T-helper 2 cell treated with Interferon-gamma antibody and Interleukin-4, amounts not matched to agents 5 μg/mL and 100 μg/mL, for 36 hours (primary cell): ENCODE data around the gene INTS6.
A peak's percentile ranks its signal among the peaks of the same experiment; 100 is the strongest.

Source experiments
- DNase-seq: peaks from one replicate; pipeline ENCODE4 v3.0.0; 2021; ENCODE audit warnings: low spot score
- H3K27ac Mint-ChIP-seq: one replicate; pipeline ENCODE4 v1.8.0; 2021; ENCODE audit warnings: mild to moderate bottlenecking, mixed read lengths
- H3K27me3 Mint-ChIP-seq: one replicate; pipeline ENCODE4 v1.8.0; 2021; ENCODE audit warnings: low read depth, mixed read lengths
- H3K36me3 Mint-ChIP-seq: one replicate; pipeline ENCODE4 v1.8.0; 2021; ENCODE audit warnings: low read depth, mixed read lengths
- H3K4me1 Mint-ChIP-seq: one replicate; pipeline ENCODE4 v1.8.0; 2021; ENCODE audit warnings: low read depth, mixed read lengths
- H3K4me3 Mint-ChIP-seq: one replicate; pipeline ENCODE4 v1.8.0; 2022; ENCODE audit warnings: mild to moderate bottlenecking, moderate library complexity, mixed read lengths
- H3K9me3 Mint-ChIP-seq: one replicate; pipeline ENCODE4 v1.8.0; 2021; ENCODE audit warnings: mixed read lengths

INTS6 gene, protein sequence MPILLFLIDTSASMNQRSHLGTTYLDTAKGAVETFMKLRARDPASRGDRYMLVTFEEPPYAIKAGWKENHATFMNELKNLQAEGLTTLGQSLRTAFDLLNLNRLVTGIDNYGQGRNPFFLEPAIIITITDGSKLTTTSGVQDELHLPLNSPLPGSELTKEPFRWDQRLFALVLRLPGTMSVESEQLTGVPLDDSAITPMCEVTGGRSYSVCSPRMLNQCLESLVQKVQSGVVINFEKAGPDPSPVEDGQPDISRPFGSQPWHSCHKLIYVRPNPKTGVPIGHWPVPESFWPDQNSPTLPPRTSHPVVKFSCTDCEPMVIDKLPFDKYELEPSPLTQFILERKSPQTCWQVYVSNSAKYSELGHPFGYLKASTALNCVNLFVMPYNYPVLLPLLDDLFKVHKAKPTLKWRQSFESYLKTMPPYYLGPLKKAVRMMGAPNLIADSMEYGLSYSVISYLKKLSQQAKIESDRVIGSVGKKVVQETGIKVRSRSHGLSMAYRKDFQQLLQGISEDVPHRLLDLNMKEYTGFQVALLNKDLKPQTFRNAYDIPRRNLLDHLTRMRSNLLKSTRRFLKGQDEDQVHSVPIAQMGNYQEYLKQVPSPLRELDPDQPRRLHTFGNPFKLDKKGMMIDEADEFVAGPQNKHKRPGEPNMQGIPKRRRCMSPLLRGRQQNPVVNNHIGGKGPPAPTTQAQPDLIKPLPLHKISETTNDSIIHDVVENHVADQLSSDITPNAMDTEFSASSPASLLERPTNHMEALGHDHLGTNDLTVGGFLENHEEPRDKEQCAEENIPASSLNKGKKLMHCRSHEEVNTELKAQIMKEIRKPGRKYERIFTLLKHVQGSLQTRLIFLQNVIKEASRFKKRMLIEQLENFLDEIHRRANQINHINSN

DNA sequence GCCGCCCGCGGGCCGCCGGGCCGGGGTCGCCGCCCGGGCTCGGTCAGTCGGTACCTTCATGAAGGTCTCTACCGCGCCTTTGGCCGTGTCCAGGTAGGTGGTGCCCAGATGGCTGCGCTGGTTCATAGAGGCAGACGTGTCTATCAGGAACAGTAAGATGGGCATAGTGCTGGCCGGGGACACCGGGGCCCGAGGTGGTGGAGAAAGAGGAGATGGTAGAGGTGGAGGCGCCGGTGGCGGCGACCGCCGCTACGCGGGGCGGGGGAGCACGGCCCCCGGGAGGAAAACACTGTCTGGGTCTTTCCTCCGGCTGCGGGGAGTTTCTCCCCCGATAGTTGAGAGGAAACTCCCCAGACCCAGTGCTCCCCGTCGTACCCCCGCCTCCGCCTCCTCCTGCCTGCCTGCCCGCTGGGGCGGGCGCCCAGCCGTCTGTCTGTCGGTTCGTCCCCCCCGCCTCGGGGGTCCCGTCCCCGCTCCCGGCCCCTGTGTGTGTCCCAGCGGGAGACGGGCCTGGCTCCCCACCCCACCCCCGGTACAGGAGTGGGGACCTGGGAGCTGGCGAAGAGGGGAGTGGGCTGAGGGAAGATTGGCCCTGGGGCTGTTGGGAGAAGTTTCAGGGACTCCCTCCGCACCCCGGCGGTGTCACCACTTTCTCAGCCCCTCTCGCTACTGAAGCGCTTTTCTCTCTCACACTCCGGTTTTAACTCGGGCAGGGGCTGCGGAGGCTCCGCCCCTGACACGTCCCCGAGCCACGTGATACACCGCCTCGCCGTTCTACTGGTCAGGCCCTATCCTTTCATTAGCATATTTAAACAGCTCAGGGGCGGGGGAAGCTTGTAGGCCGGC, at the start of gene INTS6:
TSS of gene INTS6 (minus strand) at position 676 of the 846 bp plus-strand sequence. CDS start at position 165, 511 bp downstream.
- H3K9me3 Mint-ChIP-seq, result peaks cover 3% of the 10 kb centered on the region
- peak within 1 kb of the TSS; percentile 92 for H3K27ac Mint-ChIP-seq
- H3K4me3 Mint-ChIP-seq, result peak within 1 kb of the TSS; percentile 89
- DNase-seq, result peak; percentile 99
- H3K36me3 Mint-ChIP-seq, result peaks cover 45% of the 10 kb centered on the region
- peaks cover 28% of the 10 kb centered on the region for H3K4me1 Mint-ChIP-seq
- no peaks in the 10 kb centered on the region for H3K27me3 Mint-ChIP-seq

DNA sequence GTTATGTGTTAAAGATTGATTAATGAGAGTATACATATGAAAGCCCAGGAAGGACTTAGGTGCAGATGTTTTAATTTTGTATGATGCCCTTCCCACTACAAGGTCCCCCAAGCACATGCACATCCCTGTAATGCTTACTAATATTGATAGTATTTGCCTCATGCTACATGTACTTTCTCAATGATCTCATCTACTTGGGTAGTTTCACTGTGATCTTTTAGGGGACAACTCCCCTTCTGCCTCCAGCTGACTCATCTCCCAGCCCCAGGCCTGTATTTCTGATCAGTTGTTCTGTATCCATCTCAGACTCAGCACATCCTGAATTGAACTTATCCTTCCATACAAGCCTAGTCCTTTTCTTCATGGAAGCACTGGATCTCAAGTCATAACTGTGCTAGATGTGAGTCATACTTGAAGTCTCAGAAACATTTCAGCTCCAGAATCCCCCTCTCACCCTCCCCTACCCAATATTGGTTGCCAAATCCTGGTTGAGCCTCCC, 49.4 kb upstream of the INTS6 start:
- Mint-ChIP-seq H3K27ac (peak overlapping the region; percentile 45), H3K36me3 (no peaks in the 10 kb centered on the region)

DNA sequence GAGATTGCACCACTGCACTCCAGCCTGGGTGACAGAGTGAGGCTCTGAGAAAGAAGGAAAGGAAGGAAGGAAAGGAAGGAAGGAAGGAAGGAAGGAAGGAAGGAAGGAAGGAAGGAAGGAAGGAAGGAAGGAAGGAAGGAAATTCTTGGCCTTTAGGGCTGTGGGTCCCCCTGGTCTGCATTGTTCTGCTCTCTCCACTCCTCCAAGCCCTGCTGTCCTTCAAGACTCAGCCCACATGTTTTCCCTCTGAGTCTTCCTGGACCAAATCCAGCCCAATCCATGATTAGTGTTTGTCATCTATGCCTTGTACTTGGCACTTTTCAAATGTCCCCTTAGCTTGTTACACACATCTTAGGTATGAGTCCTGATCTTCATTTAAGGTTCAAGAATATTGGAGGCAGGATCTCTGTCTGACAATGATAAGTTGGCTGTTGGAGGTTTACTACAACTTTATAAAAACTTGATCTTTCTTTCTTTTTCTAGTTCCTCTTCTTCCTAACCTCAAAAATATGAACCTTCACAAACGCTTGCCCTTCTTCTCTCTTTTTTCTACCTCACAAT, 48.8 kb upstream of the INTS6 start:
- Mint-ChIP-seq H3K36me3 (no peaks in the 10 kb centered on the region), H3K27me3 (peaks cover 5% of the 10 kb centered on the region), H3K4me1 (peaks cover 16% of the 10 kb centered on the region), H3K4me3 (no peak overlapping the region), H3K9me3 (no peaks in the 10 kb centered on the region), H3K27ac (peak overlapping the region; percentile 45)
- DNase-seq, result no peak

More for the DNA sequence above, 49.4 kb upstream of the INTS6 start:
- no peak overlapping the region for H3K4me3 Mint-ChIP-seq
- H3K27me3 Mint-ChIP-seq, result peaks cover 1% of the 10 kb centered on the region
- H3K4me1 Mint-ChIP-seq, result peaks cover 16% of the 10 kb centered on the region
- no peaks in the 10 kb centered on the region for H3K9me3 Mint-ChIP-seq
- DNase-seq, result peak; percentile 38

DNA sequence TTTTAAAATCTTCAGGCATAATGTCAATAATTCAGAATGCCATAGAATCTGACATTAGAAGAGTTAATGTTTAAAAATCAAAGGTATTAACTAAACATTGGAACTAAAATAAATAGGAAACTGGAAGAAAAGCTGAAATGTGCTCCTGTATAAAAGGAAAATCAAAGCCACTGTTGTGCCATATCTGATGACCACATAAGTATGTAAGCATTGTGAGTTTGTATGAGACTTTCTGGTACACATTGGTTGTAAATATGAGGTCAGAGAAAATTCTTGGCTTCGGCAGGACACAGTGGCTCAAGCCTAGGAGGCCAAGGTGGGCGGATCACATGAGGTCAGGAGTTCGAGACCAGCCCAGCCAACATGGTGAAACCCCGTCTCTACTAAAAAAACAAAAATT, 48.3 kb upstream of the INTS6 start:
- no peak overlapping the region for H3K27ac Mint-ChIP-seq
- no peak for DNase-seq
- H3K27me3 Mint-ChIP-seq, result peaks cover 11% of the 10 kb centered on the region
- H3K36me3 Mint-ChIP-seq, result no peaks in the 10 kb centered on the region
- H3K4me3 Mint-ChIP-seq, result no peak overlapping the region
- no peaks in the 10 kb centered on the region for H3K9me3 Mint-ChIP-seq
- H3K4me1 Mint-ChIP-seq, result peaks cover 16% of the 10 kb centered on the region

DNA sequence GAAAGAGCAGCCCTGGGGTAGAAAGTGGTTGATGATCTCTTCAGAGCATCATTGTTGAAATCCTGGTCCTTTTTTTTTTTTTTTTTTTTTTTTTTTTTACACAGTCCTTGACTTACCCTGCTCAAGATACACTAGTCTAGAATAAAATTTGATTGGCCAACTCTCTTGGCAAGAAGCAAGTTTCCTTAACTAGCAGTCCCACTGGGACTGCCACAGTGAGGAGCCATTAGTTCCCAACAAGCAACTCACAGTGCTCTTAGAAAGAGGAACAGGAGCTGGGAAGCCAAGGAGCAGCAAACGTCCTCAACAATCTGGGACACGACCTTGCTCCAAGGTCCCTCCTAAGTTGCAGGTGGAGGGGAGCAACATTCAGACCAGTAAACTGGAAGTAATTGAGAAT, 47.9 kb upstream of the INTS6 start:
- DNase-seq, result no peak
- Mint-ChIP-seq H3K27ac (no peak overlapping the region), H3K4me1 (peaks cover 16% of the 10 kb centered on the region), H3K27me3 (peaks cover 13% of the 10 kb centered on the region), H3K36me3 (no peaks in the 10 kb centered on the region), H3K9me3 (no peaks in the 10 kb centered on the region), H3K4me3 (no peak overlapping the region)

DNA sequence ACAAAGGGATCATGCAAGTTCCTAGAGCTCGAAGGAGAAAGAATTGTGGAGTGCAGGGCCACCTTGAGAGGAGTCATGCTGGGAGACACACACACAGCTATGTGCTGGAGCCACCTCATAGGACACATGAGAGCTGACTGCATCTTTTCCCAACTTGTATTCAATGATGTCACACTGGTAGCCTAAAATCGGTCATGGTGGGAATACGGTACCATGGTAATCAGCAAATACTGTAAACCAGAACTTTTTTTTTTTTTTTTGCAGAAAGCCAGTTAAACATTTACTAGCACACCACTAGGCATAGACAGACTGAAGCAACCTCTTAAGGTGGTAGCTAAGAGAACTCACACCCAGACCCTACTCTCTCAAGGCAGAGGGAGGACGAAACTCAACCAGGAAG, 47.0 kb upstream of the INTS6 start:
- H3K4me1 Mint-ChIP-seq, result peaks cover 16% of the 10 kb centered on the region
- H3K9me3 Mint-ChIP-seq, result no peaks in the 10 kb centered on the region
- peaks cover 16% of the 10 kb centered on the region for H3K27me3 Mint-ChIP-seq
- no peak for DNase-seq
- H3K4me3 Mint-ChIP-seq, result no peak overlapping the region
- H3K36me3 Mint-ChIP-seq, result no peaks in the 10 kb centered on the region
- no peak overlapping the region for H3K27ac Mint-ChIP-seq

DNA sequence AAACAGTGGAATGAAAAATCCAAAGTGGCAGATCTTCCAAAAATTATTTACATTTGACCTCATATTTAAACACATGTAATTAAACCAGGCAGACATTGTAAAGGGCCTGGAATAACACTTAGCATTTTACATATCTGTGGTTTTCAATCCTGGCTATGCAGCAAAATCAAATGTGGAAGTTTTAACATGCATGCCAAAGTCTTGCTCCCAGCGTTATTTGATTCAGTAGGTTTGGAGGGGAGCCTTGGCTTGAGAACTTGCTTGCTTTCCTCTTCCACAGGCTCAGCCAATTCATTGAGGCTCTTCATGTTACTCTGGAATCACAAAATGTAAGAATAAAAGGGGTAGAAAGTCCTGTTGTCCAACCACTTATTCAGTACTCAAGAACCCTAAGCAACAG, 42.5 kb upstream of the INTS6 start:
- no peak overlapping the region for H3K27ac Mint-ChIP-seq
- peaks cover 21% of the 10 kb centered on the region for H3K27me3 Mint-ChIP-seq
- H3K4me1 Mint-ChIP-seq, result peaks cover 2% of the 10 kb centered on the region
- peaks cover 4% of the 10 kb centered on the region for H3K9me3 Mint-ChIP-seq
- H3K4me3 Mint-ChIP-seq, result no peak overlapping the region
- no peaks in the 10 kb centered on the region for H3K36me3 Mint-ChIP-seq
- DNase-seq, result no peak

DNA sequence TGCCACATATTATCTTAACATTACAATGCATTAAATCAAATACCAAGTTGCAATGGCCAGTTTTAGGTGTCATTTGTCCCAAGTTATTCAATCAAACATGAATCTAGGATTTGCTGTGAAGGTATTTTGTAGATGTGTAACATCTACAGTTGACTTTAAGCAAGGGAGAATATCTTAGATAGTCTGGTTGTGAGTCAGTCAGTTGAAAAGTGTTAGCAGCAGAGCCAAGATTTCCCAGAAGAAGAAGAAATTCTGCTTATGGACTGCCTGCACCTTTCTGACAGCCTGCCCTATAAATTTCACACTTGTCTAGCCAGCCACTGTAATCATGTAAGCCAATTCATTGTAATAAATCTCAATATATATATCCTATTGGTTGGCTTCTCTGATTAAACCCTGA, 41.3 kb upstream of the INTS6 start:
- H3K4me1 Mint-ChIP-seq, result no peaks in the 10 kb centered on the region
- H3K9me3 Mint-ChIP-seq, result peaks cover 4% of the 10 kb centered on the region
- H3K27ac Mint-ChIP-seq, result no peak overlapping the region
- peaks cover 21% of the 10 kb centered on the region for H3K27me3 Mint-ChIP-seq
- DNase-seq, result no peak
- no peak overlapping the region for H3K4me3 Mint-ChIP-seq
- no peaks in the 10 kb centered on the region for H3K36me3 Mint-ChIP-seq

DNA sequence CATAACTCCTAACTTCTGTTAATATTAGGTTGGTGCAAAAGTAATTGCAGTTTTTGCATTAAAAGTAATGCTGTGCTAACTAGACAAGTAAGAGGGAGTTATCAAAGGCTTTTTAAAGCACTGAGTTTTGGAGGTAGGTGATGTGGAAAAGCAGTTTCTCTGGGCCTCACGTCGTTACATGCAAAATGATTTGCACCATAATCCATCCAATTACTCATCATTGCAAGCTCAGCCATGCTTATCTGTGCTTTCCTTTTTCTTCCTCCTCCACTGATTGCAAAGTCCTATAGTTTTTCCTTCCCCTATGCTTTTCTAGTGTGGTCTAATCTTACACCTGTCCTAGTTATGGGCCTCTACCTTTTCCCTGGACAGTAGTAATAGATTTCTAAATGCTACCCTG, 35.4 kb upstream of the INTS6 start:
- H3K36me3 Mint-ChIP-seq, result no peaks in the 10 kb centered on the region
- no peak overlapping the region for H3K27ac Mint-ChIP-seq
- peaks cover 3% of the 10 kb centered on the region for H3K27me3 Mint-ChIP-seq
- no peaks in the 10 kb centered on the region for H3K4me1 Mint-ChIP-seq
- DNase-seq, result no peak
- H3K4me3 Mint-ChIP-seq, result no peak overlapping the region
- peaks cover 4% of the 10 kb centered on the region for H3K9me3 Mint-ChIP-seq

DNA sequence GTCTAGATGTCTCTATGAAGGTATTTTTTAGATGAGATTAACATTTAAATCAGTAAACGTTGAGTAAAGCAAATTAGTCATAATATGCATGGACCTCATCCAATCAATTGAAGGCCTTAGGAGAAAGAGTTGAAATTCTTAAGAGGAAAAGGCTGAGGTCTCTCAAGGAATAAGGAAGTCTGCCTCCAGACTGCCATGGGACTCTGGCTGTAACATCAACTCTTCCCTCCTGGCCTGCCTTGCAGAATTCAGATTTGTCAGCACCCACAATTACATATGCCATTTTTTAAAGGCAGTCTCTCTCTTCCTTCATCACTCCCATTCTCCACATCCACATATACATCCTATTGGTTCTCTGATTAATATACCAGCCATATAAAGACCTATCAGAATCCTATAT, 28.8 kb upstream of the INTS6 start:
- Mint-ChIP-seq H3K4me3 (no peak overlapping the region), H3K9me3 (no peaks in the 10 kb centered on the region), H3K36me3 (no peaks in the 10 kb centered on the region)

DNA sequence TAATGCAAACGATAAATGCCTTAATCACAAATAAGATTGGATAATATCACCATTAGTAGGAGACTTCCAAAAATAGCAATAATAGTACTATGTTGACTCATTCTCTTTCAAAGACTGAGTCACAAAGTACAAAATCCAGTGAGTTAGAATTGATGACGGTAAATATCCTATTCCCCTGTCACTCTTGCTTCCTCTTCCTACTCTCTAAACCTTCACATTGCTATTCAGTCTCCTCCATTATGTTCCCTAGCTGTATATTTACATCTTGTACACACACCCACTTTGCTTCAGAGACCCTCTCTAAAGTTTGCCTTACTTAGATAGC, 26.3 kb upstream of the INTS6 start:
- no peak for DNase-seq
- Mint-ChIP-seq H3K4me1 (peaks cover 3% of the 10 kb centered on the region), H3K27ac (no peak overlapping the region), H3K27me3 (peaks cover 3% of the 10 kb centered on the region), H3K9me3 (no peaks in the 10 kb centered on the region), H3K36me3 (no peaks in the 10 kb centered on the region), H3K4me3 (no peak overlapping the region)

More for the DNA sequence above, 28.8 kb upstream of the INTS6 start:
- DNase-seq, result no peak
- Mint-ChIP-seq H3K27ac (no peak overlapping the region), H3K4me1 (no peaks in the 10 kb centered on the region), H3K27me3 (no peaks in the 10 kb centered on the region)

DNA sequence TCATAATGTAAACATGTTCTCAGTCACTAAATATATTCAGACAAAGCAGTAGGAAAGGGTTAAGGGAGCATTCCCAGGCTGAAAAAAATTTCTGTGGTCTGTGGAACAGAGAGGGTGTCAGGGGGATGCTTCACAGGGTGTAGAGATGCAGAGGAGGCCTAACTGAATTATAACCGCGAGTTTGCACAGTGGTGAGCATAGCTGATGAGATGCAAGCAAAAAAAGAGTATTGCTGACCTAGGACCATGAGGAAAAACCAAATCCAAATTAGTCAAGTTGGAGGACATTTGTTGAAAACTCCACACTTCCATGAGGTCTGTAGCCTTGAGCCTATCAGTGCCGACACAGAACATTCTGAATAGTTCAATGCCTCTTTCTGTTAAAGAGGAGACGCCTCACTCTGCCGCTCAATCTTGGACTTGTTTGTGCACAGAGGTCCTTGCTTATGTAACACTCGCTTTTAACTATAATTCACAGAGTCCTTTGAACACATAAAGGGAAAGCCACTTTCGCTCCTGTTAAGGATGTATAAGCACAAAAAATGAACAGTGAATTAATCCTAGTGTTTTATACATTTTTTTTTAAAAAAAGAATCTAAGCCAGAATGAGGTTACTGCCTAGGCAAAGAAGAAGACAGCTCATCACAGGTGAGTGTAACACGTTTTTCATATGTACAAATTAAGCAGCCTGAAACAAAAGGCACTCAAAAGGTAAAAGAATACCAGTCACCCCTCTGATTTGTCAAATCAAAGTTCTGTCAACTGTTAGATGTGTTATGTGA, 25.8 kb upstream of the INTS6 start:
- Mint-ChIP-seq H3K4me3 (no peak overlapping the region), H3K9me3 (no peaks in the 10 kb centered on the region), H3K4me1 (peaks cover 3% of the 10 kb centered on the region), H3K27ac (no peak overlapping the region), H3K36me3 (no peaks in the 10 kb centered on the region), H3K27me3 (peaks cover 3% of the 10 kb centered on the region)
- DNase-seq, result no peak
